ENCODE data around the gene OR51T1. TPM values are rescaled to one million over a fixed set of nuclear protein-coding genes. Genes with fewer than 3 reads are reported as not detected.

OR51T1 gene
- total and polyA plus RNA-seq, 2 donors (not counting 1 experiment from before 2014, with no cell fraction given) = not detected

DNA sequence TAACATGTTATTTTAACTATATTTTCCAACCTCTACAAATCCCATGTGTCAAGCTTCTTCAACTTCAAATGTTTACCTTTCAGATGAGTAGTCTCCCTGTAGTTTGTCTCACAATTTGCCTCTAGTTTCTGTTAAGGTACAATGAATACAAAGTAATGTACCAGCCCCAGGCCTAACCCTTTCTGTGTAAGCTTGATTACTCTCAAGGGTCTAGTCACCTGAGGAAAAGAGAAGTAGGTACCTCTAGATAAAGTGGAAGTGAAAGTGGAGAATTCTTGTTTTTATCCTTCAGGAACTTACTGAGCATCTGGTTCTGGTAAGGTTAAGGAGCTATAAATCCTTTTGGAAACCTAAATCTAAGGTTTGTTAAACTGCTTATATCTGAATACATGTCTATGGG is 21.8 kb downstream of the OR51T1 start, which contains the start of gene OR51A7:
OR51A7 (plus strand) TSS at position 300 of the 400 bp plus-strand sequence. CDS start 3,587 bp downstream, outside the sequence.
- H3K4me1 ChIP-seq (ENCODE audit: control insufficient read depth in 2 of 2, insufficient read depth in 2 of 2, low read length in 2 of 2) = peaks cover 0 to 7% of the 10 kb centered on the region in 2 donors
- H4K20me1 ChIP-seq (ENCODE audit: control insufficient read depth, insufficient read depth, low read length, poor library complexity, severe bottlenecking) = no peaks in the 10 kb centered on the region
- H3K79me2 ChIP-seq (ENCODE audit: control insufficient read depth, insufficient read depth, low read length) = no peaks in the 10 kb centered on the region
- POLR2A ChIA-PET = no interaction called here
- peak; percentile 36 for DNase-seq
- H3K4me3 ChIP-seq (ENCODE audit: control extremely low read depth in 1 of 5, extremely low read depth in 1 of 5, insufficient read depth in 1 of 5, low read depth in 2 of 5, low read length in 4 of 5) = no peak within 1 kb of the TSS
- TF ChIP-seq EZH2 (IDR thresholded peaks at IDR 0.05; ENCODE audit: borderline replicate concordance, insufficient read depth, low read depth, low read length, poor library complexity, severe bottlenecking) = no peak
- TF ChIP-seq, protein P1, sequence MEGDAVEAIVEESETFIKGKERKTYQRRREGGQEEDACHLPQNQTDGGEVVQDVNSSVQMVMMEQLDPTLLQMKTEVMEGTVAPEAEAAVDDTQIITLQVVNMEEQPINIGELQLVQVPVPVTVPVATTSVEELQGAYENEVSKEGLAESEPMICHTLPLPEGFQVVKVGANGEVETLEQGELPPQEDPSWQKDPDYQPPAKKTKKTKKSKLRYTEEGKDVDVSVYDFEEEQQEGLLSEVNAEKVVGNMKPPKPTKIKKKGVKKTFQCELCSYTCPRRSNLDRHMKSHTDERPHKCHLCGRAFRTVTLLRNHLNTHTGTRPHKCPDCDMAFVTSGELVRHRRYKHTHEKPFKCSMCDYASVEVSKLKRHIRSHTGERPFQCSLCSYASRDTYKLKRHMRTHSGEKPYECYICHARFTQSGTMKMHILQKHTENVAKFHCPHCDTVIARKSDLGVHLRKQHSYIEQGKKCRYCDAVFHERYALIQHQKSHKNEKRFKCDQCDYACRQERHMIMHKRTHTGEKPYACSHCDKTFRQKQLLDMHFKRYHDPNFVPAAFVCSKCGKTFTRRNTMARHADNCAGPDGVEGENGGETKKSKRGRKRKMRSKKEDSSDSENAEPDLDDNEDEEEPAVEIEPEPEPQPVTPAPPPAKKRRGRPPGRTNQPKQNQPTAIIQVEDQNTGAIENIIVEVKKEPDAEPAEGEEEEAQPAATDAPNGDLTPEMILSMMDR (IDR thresholded peaks at IDR 0.05) = no peak
- Mint-ChIP-seq H3K27me3 (peaks cover 4% of the 10 kb centered on the region), H3K27ac (peak within 1 kb of the TSS; percentile 23), H3K9me3 (ENCODE audit: insufficient read depth) (no peaks in the 10 kb centered on the region), H3K4me3 (no peak within 1 kb of the TSS), H3K4me1 (peaks cover 5% of the 10 kb centered on the region)
- H3K4me2 ChIP-seq (replicated peaks; ENCODE audit: low read depth, low read length, poor library complexity, severe bottlenecking) = no peak within 1 kb of the TSS
- H2AFZ ChIP-seq (ENCODE audit: insufficient read depth, low read depth, low read length, poor library complexity, severe bottlenecking) = no peak within 1 kb of the TSS
- no peak within 1 kb of the TSS for H3K27ac ChIP-seq (ENCODE audit: low read length in 2 of 2)
- no peak within 1 kb of the TSS for H3K9ac ChIP-seq (ENCODE audit: low read length)
- H3K27me3 ChIP-seq (replicated peaks in 1 of 4; ENCODE audit: control extremely low read depth in 1 of 4, control insufficient read depth in 3 of 4, insufficient read depth in 4 of 4, low read length in 3 of 4) = no peaks in the 10 kb centered on the region
- H3K36me3 ChIP-seq (replicated peaks in 1 of 2; ENCODE audit: control extremely low read depth in 1 of 2, control insufficient read depth in 1 of 2, extremely low read depth in 1 of 2, insufficient read depth in 2 of 2, low read length in 1 of 2) = no peaks in the 10 kb centered on the region
- H3K9me3 ChIP-seq (ENCODE audit: control extremely low read depth in 1 of 3, control insufficient read depth in 2 of 3, insufficient read depth in 1 of 3, low read length in 2 of 3) = no peaks in the 10 kb centered on the region
- intact Hi-C loops (cut with micrococcal nuclease) = no loop called here
- CTCF ChIA-PET = no interaction called here
- no peak for ATAC-seq (ENCODE audit: low read depth)

DNA sequence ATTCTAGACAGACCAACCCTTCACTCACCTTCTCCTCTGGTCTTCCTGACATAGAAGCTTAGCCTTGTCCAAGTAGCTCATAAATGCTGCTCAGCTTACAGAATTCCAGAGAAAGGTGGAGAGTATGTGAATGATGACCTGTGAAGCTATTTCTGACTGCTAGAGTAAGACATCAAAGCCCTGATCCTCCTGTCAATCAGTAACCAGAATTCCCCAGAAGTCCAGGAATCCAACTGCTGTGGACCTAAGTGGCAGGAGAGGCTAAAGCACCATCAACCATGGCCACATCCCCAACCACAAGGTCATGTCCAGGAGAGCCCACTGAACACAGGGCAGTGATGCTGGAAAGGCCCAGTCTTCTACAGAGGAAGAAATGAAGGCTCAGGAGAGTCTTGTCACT is 34.9 kb downstream of the OR51T1 start:
- Histone ChIP-seq H3K79me2 (ENCODE audit: control insufficient read depth, insufficient read depth, low read length) (no peaks in the 10 kb centered on the region), H3K27me3 (replicated peaks in 1 of 4; ENCODE audit: control extremely low read depth in 1 of 4, control insufficient read depth in 3 of 4, insufficient read depth in 4 of 4, low read length in 3 of 4) (no peaks in the 10 kb centered on the region), H2AFZ (ENCODE audit: insufficient read depth, low read depth, low read length, poor library complexity, severe bottlenecking) (no peak overlapping the region), H3K9me3 (ENCODE audit: control extremely low read depth in 1 of 3, control insufficient read depth in 2 of 3, insufficient read depth in 1 of 3, low read length in 2 of 3) (no peaks in the 10 kb centered on the region), H4K20me1 (ENCODE audit: control insufficient read depth, insufficient read depth, low read length, poor library complexity, severe bottlenecking) (no peaks in the 10 kb centered on the region), H3K36me3 (replicated peaks in 1 of 2; ENCODE audit: control extremely low read depth in 1 of 2, control insufficient read depth in 1 of 2, extremely low read depth in 1 of 2, insufficient read depth in 2 of 2, low read length in 1 of 2) (no peaks in the 10 kb centered on the region), H3K4me2 (replicated peaks; ENCODE audit: low read depth, low read length, poor library complexity, severe bottlenecking) (no peak overlapping the region), H3K27ac (ENCODE audit: low read length in 2 of 2) (no peak overlapping the region), H3K4me3 (ENCODE audit: control extremely low read depth in 1 of 5, extremely low read depth in 1 of 5, insufficient read depth in 1 of 5, low read depth in 2 of 5, low read length in 4 of 5) (no peak overlapping the region), H3K9ac (ENCODE audit: low read length) (no peak overlapping the region), H3K4me1 (ENCODE audit: control insufficient read depth in 2 of 2, insufficient read depth in 2 of 2, low read length in 2 of 2) (no peaks in the 10 kb centered on the region)
- Mint-ChIP-seq H3K4me1 (no peaks in the 10 kb centered on the region), H3K27me3 (no peaks in the 10 kb centered on the region), H3K4me3 (no peak overlapping the region), H3K9me3 (ENCODE audit: insufficient read depth) (no peaks in the 10 kb centered on the region), H3K27ac (no peak overlapping the region)
- TF ChIP-seq, protein P1 (IDR thresholded peaks at IDR 0.05) = no peak
- no peak for TF ChIP-seq EZH2 (IDR thresholded peaks at IDR 0.05; ENCODE audit: borderline replicate concordance, insufficient read depth, low read depth, low read length, poor library complexity, severe bottlenecking)
- intact Hi-C loops (cut with micrococcal nuclease) = no loop called here
- ATAC-seq (ENCODE audit: low read depth) = no peak
- ChIA-PET POLR2A (no interaction called here), CTCF (no interaction called here)
- DNase-seq = no peak

Data from B cell (primary cell).